ENCODE results near the gene MACROD2. TPM values are rescaled to one million over a fixed set of nuclear protein-coding genes. Genes with fewer than 3 reads are reported as not detected.

Gene MACROD2
- total RNA-seq, 2 donors from 2014 or later = not detected

GRCh38 chr20:14848806-14849205 lies 853.5 kb downstream of the MACROD2 start:
- Mint-ChIP-seq H3K36me3 (ENCODE audit: low read depth) (no peaks in the 10 kb centered on the region), H3K9me3 (peaks cover 14% of the 10 kb centered on the region)

GRCh38 chr20:14853079-14853478 lies 857.8 kb downstream of the MACROD2 start:
- H3K27me3 Mint-ChIP-seq = no peaks in the 10 kb centered on the region
- peaks cover 16% of the 10 kb centered on the region for H3K9me3 Mint-ChIP-seq
- ATAC-seq (replicated peaks) = no peak
- no peaks in the 10 kb centered on the region for H3K4me1 Mint-ChIP-seq
- H3K27ac Mint-ChIP-seq = no peak overlapping the region
- no peaks in the 10 kb centered on the region for H3K36me3 Mint-ChIP-seq (ENCODE audit: low read depth)
- H3K4me3 Mint-ChIP-seq = no peak overlapping the region

More at GRCh38 chr20:14848806-14849205, 853.5 kb downstream of the MACROD2 start:
- Mint-ChIP-seq H3K27me3 (no peaks in the 10 kb centered on the region), H3K4me3 (no peak overlapping the region), H3K4me1 (no peaks in the 10 kb centered on the region), H3K27ac (no peak overlapping the region)
- ATAC-seq (replicated peaks) = no peak

- ATAC-seq (replicated peaks) = no peak
- Mint-ChIP-seq H3K36me3 (ENCODE audit: low read depth) (no peaks in the 10 kb centered on the region), H3K4me3 (no peak overlapping the region)
Measured at GRCh38 chr20:14855171-14855570, 859.9 kb downstream of the MACROD2 start.

GRCh38 chr20:14859627-14860026 lies 864.3 kb downstream of the MACROD2 start:
- Mint-ChIP-seq H3K27ac (no peak overlapping the region), H3K9me3 (peaks cover 4% of the 10 kb centered on the region), H3K4me1 (no peaks in the 10 kb centered on the region), H3K36me3 (ENCODE audit: low read depth) (no peaks in the 10 kb centered on the region), H3K27me3 (no peaks in the 10 kb centered on the region), H3K4me3 (no peak overlapping the region)
- no peak for ATAC-seq (replicated peaks)

More at GRCh38 chr20:14855171-14855570, 859.9 kb downstream of the MACROD2 start:
- Mint-ChIP-seq H3K4me1 (no peaks in the 10 kb centered on the region), H3K9me3 (peaks cover 16% of the 10 kb centered on the region), H3K27me3 (no peaks in the 10 kb centered on the region), H3K27ac (no peak overlapping the region)

- H3K36me3 Mint-ChIP-seq (ENCODE audit: low read depth) = no peaks in the 10 kb centered on the region
- H3K4me1 Mint-ChIP-seq = no peaks in the 10 kb centered on the region
- H3K27me3 Mint-ChIP-seq = no peaks in the 10 kb centered on the region
- ATAC-seq (replicated peaks) = no peak
- H3K4me3 Mint-ChIP-seq = no peak overlapping the region
- no peak overlapping the region for H3K27ac Mint-ChIP-seq
- H3K9me3 Mint-ChIP-seq = peaks cover 4% of the 10 kb centered on the region
Measured at GRCh38 chr20:14860410-14860814, 865.1 kb downstream of the MACROD2 start.

- peak; percentile 46 for ATAC-seq (replicated peaks)
- no peaks in the 10 kb centered on the region for H3K4me1 Mint-ChIP-seq
Measured at GRCh38 chr20:14861028-14861699, 865.8 kb downstream of the MACROD2 start.

GRCh38 chr20:14865169-14865568 lies 869.9 kb downstream of the MACROD2 start:
- no peak overlapping the region for H3K27ac Mint-ChIP-seq

More at GRCh38 chr20:14861028-14861699, 865.8 kb downstream of the MACROD2 start:
- Mint-ChIP-seq H3K9me3 (peaks cover 4% of the 10 kb centered on the region), H3K27me3 (no peaks in the 10 kb centered on the region), H3K4me3 (no peak overlapping the region), H3K27ac (no peak overlapping the region), H3K36me3 (ENCODE audit: low read depth) (no peaks in the 10 kb centered on the region)

GRCh38 chr20:14865731-14866130 lies 870.4 kb downstream of the MACROD2 start:
- ATAC-seq (replicated peaks) = no peak
- Mint-ChIP-seq H3K9me3 (peaks cover 14% of the 10 kb centered on the region), H3K4me3 (no peak overlapping the region), H3K27me3 (no peaks in the 10 kb centered on the region), H3K27ac (no peak overlapping the region), H3K36me3 (ENCODE audit: low read depth) (no peaks in the 10 kb centered on the region), H3K4me1 (no peaks in the 10 kb centered on the region)

More at GRCh38 chr20:14865169-14865568, 869.9 kb downstream of the MACROD2 start:
- no peak overlapping the region for H3K4me3 Mint-ChIP-seq
- peaks cover 14% of the 10 kb centered on the region for H3K9me3 Mint-ChIP-seq
- no peaks in the 10 kb centered on the region for H3K27me3 Mint-ChIP-seq
- ATAC-seq (replicated peaks) = no peak
- no peaks in the 10 kb centered on the region for H3K36me3 Mint-ChIP-seq (ENCODE audit: low read depth)
- H3K4me1 Mint-ChIP-seq = no peaks in the 10 kb centered on the region

- Mint-ChIP-seq H3K27me3 (no peaks in the 10 kb centered on the region), H3K9me3 (peaks cover 19% of the 10 kb centered on the region), H3K4me1 (no peaks in the 10 kb centered on the region), H3K27ac (no peak overlapping the region), H3K36me3 (ENCODE audit: low read depth) (no peaks in the 10 kb centered on the region), H3K4me3 (no peak overlapping the region)
- no peak for ATAC-seq (replicated peaks)
Measured at GRCh38 chr20:14866841-14867514, 871.7 kb downstream of the MACROD2 start.

GRCh38 chr20:14877301-14878028 lies 882.1 kb downstream of the MACROD2 start:
- H3K27me3 Mint-ChIP-seq = no peaks in the 10 kb centered on the region
- no peaks in the 10 kb centered on the region for H3K36me3 Mint-ChIP-seq (ENCODE audit: low read depth)

GRCh38 chr20:14878676-14879019 lies 883.3 kb downstream of the MACROD2 start:
- ATAC-seq (replicated peaks) = no peak
- H3K36me3 Mint-ChIP-seq (ENCODE audit: low read depth) = no peaks in the 10 kb centered on the region
- H3K4me1 Mint-ChIP-seq = no peaks in the 10 kb centered on the region
- H3K27ac Mint-ChIP-seq = no peak overlapping the region
- no peaks in the 10 kb centered on the region for H3K27me3 Mint-ChIP-seq
- H3K4me3 Mint-ChIP-seq = no peak overlapping the region
- H3K9me3 Mint-ChIP-seq = peaks cover 16% of the 10 kb centered on the region

More at GRCh38 chr20:14877301-14878028, 882.1 kb downstream of the MACROD2 start:
- Mint-ChIP-seq H3K9me3 (peaks cover 16% of the 10 kb centered on the region), H3K27ac (no peak overlapping the region), H3K4me3 (no peak overlapping the region), H3K4me1 (no peaks in the 10 kb centered on the region)
- no peak for ATAC-seq (replicated peaks)

- Mint-ChIP-seq H3K4me3 (no peak overlapping the region), H3K36me3 (ENCODE audit: low read depth) (no peaks in the 10 kb centered on the region), H3K4me1 (no peaks in the 10 kb centered on the region), H3K27ac (no peak overlapping the region), H3K27me3 (no peaks in the 10 kb centered on the region), H3K9me3 (peaks cover 16% of the 10 kb centered on the region)
- no peak for ATAC-seq (replicated peaks)
Measured at GRCh38 chr20:14879020-14879697, 883.8 kb downstream of the MACROD2 start.

GRCh38 chr20:14879839-14880238 lies 884.5 kb downstream of the MACROD2 start:
- no peak overlapping the region for H3K27ac Mint-ChIP-seq
- ATAC-seq (replicated peaks) = no peak
- no peaks in the 10 kb centered on the region for H3K27me3 Mint-ChIP-seq
- peaks cover 16% of the 10 kb centered on the region for H3K9me3 Mint-ChIP-seq
- H3K36me3 Mint-ChIP-seq (ENCODE audit: low read depth) = no peaks in the 10 kb centered on the region
- no peaks in the 10 kb centered on the region for H3K4me1 Mint-ChIP-seq
- no peak overlapping the region for H3K4me3 Mint-ChIP-seq

GRCh38 chr20:14881518-14881917 lies 886.2 kb downstream of the MACROD2 start:
- Mint-ChIP-seq H3K4me3 (no peak overlapping the region), H3K27ac (no peak overlapping the region), H3K27me3 (no peaks in the 10 kb centered on the region), H3K4me1 (peaks cover 4% of the 10 kb centered on the region), H3K36me3 (ENCODE audit: low read depth) (no peaks in the 10 kb centered on the region), H3K9me3 (peaks cover 25% of the 10 kb centered on the region)
- no peak for ATAC-seq (replicated peaks)
